AG04450 (cell line): ENCODE results near the gene SPTA1. TPM values are rescaled to one million over a fixed set of nuclear protein-coding genes. Genes with fewer than 3 reads are reported as not detected.

ENCODE experiments used
- CTCF ChIA-PET: fragments of 300-600, 350-600 bp; formaldehyde crosslinking; extraction: SDS; loops from one replicate; lab custom pipeline; 2022; ENCODE audit warnings: antibody characterized with exemption, inconsistent platforms; lab: Charles Lee
- POLR2A ChIA-PET: fragments of 350-600 bp; formaldehyde crosslinking; extraction: SDS; loops from one replicate; lab custom pipeline; 2021; ENCODE audit warnings: antibody characterized with exemption, inconsistent platforms; lab: Yijun Ruan, JAX
- DNase-seq: peaks from one replicate; pipeline ENCODE4 v3.0.0-alpha.2; 2011; ENCODE audit warnings: low read depth, low spot score
- H3K27ac ChIP-seq: one replicate; pipeline ENCODE4 v1.5.1; 2012; ENCODE audit warnings: low read depth, low read length, control low read depth
- H3K27me3 ChIP-seq: one replicate; pipeline ENCODE4 v1.6.0; 2012; ENCODE audit warnings: low read length; ENCODE audit not compliant: control insufficient read depth, insufficient read depth
- H3K4me3 ChIP-seq: 2 replicates; pipeline ENCODE4 v1.5.1; 2011; ENCODE audit warnings: mild to moderate bottlenecking, low read depth, low read length, control low read depth
- H3K9me3 ChIP-seq: 2 replicates; pipeline ENCODE4 v1.5.1; 2012; ENCODE audit warnings: low read length; ENCODE audit not compliant: control insufficient read depth, insufficient read depth
- polyA plus RNA-seq: library from polyadenylated mRNA; depleted of rRNA; stranded (reverse); fragments of >200 nt; gene quantifications from 2 replicates; pipeline ENCODE4 v1.2.3, GENCODE V29; 2011
- TF ChIP-seq, protein P1 (sequence below): IDR thresholded peaks from 2 replicates; pipeline ENCODE4 v1.5.1; 2011; ENCODE audit warnings: low read depth, low read length, control low read depth, inconsistent platforms

Gene SPTA1
- polyA plus RNA-seq, 1 experiment = not detected

GRCh38 chr1:158586942-158587341, 99.6 kb downstream of the SPTA1 start:
- no peak overlapping the region for H3K4me3 ChIP-seq
- DNase-seq = no peak
- H3K27ac ChIP-seq = no peak overlapping the region
- TF ChIP-seq, protein P1, sequence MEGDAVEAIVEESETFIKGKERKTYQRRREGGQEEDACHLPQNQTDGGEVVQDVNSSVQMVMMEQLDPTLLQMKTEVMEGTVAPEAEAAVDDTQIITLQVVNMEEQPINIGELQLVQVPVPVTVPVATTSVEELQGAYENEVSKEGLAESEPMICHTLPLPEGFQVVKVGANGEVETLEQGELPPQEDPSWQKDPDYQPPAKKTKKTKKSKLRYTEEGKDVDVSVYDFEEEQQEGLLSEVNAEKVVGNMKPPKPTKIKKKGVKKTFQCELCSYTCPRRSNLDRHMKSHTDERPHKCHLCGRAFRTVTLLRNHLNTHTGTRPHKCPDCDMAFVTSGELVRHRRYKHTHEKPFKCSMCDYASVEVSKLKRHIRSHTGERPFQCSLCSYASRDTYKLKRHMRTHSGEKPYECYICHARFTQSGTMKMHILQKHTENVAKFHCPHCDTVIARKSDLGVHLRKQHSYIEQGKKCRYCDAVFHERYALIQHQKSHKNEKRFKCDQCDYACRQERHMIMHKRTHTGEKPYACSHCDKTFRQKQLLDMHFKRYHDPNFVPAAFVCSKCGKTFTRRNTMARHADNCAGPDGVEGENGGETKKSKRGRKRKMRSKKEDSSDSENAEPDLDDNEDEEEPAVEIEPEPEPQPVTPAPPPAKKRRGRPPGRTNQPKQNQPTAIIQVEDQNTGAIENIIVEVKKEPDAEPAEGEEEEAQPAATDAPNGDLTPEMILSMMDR = no peak
- CTCF ChIA-PET = interaction anchor here (0.6 kb wide), 1 partner anchor 486 kb away, joined by 3 read pairs; no protein-coding TSS in a partner anchor
- H3K27me3 ChIP-seq = no peaks in the 10 kb centered on the region
- POLR2A ChIA-PET = no interaction called here
- no peaks in the 10 kb centered on the region for H3K9me3 ChIP-seq

DNA sequence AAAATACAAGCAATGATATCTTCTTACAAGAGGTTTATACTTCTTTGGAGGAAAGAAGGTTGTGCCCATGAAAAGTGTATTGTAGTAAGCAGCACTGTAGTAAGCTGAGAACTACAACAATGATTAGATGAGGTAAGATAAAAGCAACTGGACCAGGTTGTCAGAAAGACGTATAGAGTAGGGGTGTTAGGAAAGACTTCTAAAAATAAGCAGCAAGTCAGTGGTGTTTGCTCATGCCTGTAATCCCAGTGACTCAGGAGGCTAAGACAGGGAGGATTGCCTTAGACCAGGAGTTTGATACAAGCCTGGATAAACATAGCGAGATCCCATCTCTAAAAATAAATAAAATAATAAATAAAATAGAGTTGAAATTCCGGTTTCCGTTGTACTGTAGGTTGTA, 102.6 kb downstream of the SPTA1 start:
- CTCF ChIA-PET = no interaction called here
- POLR2A ChIA-PET = no interaction called here
- DNase-seq = no peak
- TF ChIP-seq, protein P1 = no peak
- no peak overlapping the region for H3K27ac ChIP-seq
- H3K27me3 ChIP-seq = no peaks in the 10 kb centered on the region
- no peak overlapping the region for H3K4me3 ChIP-seq
- H3K9me3 ChIP-seq = no peaks in the 10 kb centered on the region

DNA sequence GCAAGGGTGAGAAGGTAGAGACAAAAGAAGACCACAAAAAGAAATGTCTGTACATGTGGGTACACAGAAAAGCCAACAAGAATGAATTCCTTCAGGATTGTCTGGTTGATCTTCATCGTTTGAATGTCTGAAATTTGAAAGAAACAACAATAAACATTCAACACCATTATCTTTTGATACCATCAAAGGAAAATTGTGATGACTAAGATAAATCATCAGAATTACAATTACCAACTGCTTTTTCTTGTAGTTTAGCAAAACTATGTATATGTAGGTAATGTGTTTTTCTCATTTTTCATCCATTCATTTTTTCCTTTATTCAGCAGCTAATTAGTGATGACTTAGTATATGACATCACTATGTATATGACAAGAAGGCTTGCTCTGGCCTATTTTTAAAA, 106.8 kb downstream of the SPTA1 start, which contains the start of gene OR10X1:
Gene OR10X1 (minus strand): TSS at position 167 of the 400 bp plus-strand sequence. CDS start 0 bp downstream, at position 167.
- no peak for DNase-seq
- ChIA-PET CTCF (no interaction called here), POLR2A (no interaction called here)
- Histone ChIP-seq H3K9me3 (no peaks in the 10 kb centered on the region), H3K4me3 (no peak within 1 kb of the TSS), H3K27me3 (no peaks in the 10 kb centered on the region), H3K27ac (no peak within 1 kb of the TSS)
- TF ChIP-seq, protein P1 = no peak

DNA sequence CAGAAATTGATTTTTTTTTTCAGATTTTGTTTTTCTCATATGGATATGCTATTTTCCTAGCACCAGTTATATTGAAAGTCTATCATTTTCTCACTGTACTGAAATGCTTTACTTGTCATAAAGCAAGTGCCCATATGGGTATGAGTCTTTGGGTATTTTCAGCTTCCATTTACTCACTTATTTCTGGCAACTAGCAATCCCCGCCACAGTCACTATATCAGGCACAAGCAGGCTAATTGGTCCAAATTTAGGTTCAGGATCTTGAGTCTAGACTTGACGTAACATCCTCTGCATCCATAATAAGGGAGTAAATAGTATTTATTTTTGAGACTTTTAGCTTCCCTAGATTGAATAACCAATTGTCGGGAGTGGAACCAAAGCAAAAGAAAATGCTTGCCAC, 109.0 kb downstream of the SPTA1 start:
- TF ChIP-seq, protein P1 = no peak
- Histone ChIP-seq H3K27me3 (no peaks in the 10 kb centered on the region), H3K4me3 (no peak overlapping the region), H3K27ac (no peak overlapping the region), H3K9me3 (no peaks in the 10 kb centered on the region)
- ChIA-PET POLR2A (no interaction called here), CTCF (no interaction called here)
- DNase-seq = no peak

GRCh38 chr1:158572226-158572625, 114.3 kb downstream of the SPTA1 start:
- ChIA-PET CTCF (interaction anchor here (0.8 kb wide), 1 partner anchor 589 kb away, joined by 4 read pairs; no protein-coding TSS in a partner anchor), POLR2A (no interaction called here)
- DNase-seq = no peak
- H3K27me3 ChIP-seq = no peaks in the 10 kb centered on the region
- TF ChIP-seq, protein P1 = no peak
- no peak overlapping the region for H3K27ac ChIP-seq
- H3K9me3 ChIP-seq = no peaks in the 10 kb centered on the region
- no peak overlapping the region for H3K4me3 ChIP-seq
